H1 (cell line): ENCODE data around the gene RUFY4. TPM values are rescaled to one million over a fixed set of nuclear protein-coding genes. Genes with fewer than 3 reads are reported as not detected.

ENCODE experiments used
- ATF3 ChIP-seq: IDR thresholded peaks from 2 replicates; pipeline ENCODE4 v1.6.1; 2011; ENCODE audit warnings: low read depth, mild to moderate bottlenecking, low read length; ENCODE audit not compliant: insufficient read depth
- BRCA1 ChIP-seq: IDR thresholded peaks from 2 replicates; pipeline ENCODE4 v1.6.1; 2012; ENCODE audit warnings: low read depth, low read length, improper control_type of control experiment
- CHD7 ChIP-seq: fragments of 300-600 bp; sonication (generic); IDR thresholded peaks from 2 replicates; pipeline ENCODE4 v1.7.1; 2012; ENCODE audit warnings: low read length, moderate library complexity, mild to moderate bottlenecking, inconsistent platforms; ENCODE audit not compliant: insufficient replicate concordance
- EGR1 ChIP-seq: IDR thresholded peaks from 2 replicates; pipeline ENCODE4 v1.6.1; 2011; ENCODE audit warnings: low read depth, low read length, borderline replicate concordance
- SIX5 ChIP-seq: IDR thresholded peaks from 2 replicates; pipeline ENCODE4 v1.6.1; 2011; ENCODE audit warnings: mild to moderate bottlenecking, low read depth, low read length
- SUZ12 ChIP-seq: fragments of 200-600 bp; sonication (generic); IDR thresholded peaks from 2 replicates; pipeline ENCODE4 v1.6.1; 2012; ENCODE audit warnings: mild to moderate bottlenecking, inconsistent platforms, low read length, moderate library complexity, mixed read lengths
- TAF7 ChIP-seq: optimal IDR thresholded peaks from 2 replicates; pipeline ENCODE3; 2011; ENCODE audit warnings: low read depth, mild to moderate bottlenecking, inconsistent platforms, low read length, moderate library complexity, borderline replicate concordance
- USF2 ChIP-seq: IDR thresholded peaks from 2 replicates; pipeline ENCODE4 v1.6.1; 2011; ENCODE audit warnings: low read length, improper control_type of control experiment
- polyA plus RNA-seq, 7 experiments: library from polyadenylated mRNA; depleted of rRNA in 3 of 7; stranded (reverse) in 5 of 7; unstranded in 2 of 7; fragments of >200 nt in 5 of 7; fragments of 200-250 nt in 2 of 7; gene quantifications; 1 replicate in 5 of 7; 2 replicates in 1 of 7; 4 replicates in 1 of 7; pipeline versions ENCODE4 v1.2.1 to v1.2.3, GENCODE V29; 2011 to 2013; ENCODE audit warnings: missing spikeins in 2 of 7, mixed read lengths in 2 of 7
- total RNA-seq: library from RNA; stranded (reverse); fragmentation: NEBNext Ultra II Directional; extraction: Animal tissue kit (Norgen Biotek cat#: 25700); gene quantifications from 2 replicates; pipeline ENCODE4 v1.2.1, GENCODE V29; 2021

RUFY4 gene
- total and polyA plus RNA-seq, 2 of the 8 experiments (the other 6 are each of a cell fraction or from before 2014, with no cell fraction given): 0.32 to 0.38 TPM

GRCh38 chr2:218130377-218130776, 61.3 kb downstream of the RUFY4 start (continued):
- TF ChIP-seq CHD7 (no peak), ATF3 (no peak), SIX5 (no peak), EGR1 (no peak), SUZ12 (no peak), TAF7 (no peak), USF2 (no peak), BRCA1 (no peak)
